ENCODE measurements around the gene MTHFD1L. TPM values are rescaled to one million over a fixed set of nuclear protein-coding genes. Genes with fewer than 3 reads are reported as not detected.

The MTHFD1L gene
- total and polyA plus RNA-seq, 2 of the 4 experiments (the other 2 are of a cell fraction): 43.5 to 53.2 TPM

DNA sequence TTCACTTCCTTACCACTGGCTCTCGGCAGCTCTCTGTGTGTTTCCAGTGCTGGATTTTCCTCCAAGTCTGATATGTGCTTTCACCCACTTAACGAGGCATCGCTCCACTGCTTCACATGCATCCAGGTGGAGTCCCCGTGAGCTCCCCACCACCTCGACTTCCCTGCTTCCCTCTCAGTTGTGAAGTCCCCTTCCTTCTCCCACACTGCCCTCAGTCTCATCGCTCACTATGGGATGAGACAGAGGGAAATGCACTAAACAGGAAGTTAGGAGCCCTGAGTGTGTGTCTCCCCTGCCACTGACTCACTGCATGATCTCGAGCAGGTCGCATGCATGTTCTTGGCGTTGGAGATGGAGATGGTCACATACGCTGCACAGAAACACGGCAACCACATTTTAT is 84.0 kb downstream of the MTHFD1L start:
- POLR2A ChIA-PET (ENCODE audit: unreplicated experiment): no interaction called here
- H3K4me1 ChIP-seq (ENCODE audit: control insufficient read depth, insufficient read depth, low read length): peaks cover 2% of the 10 kb centered on the region
- ATAC-seq (ENCODE audit: low read depth): no peak

More for the DNA sequence above, 84.0 kb downstream of the MTHFD1L start:
- H3K9me1 ChIP-seq (ENCODE audit: insufficient read depth, low read length): 0 out of 2 replicates have a peak, but pooled peaks cover 6% of the 10 kb centered on the region
- no peak overlapping the region for H3K56ac ChIP-seq (ENCODE audit: extremely low read depth, insufficient read depth, low read length)
- CTCF ChIA-PET: no interaction called here
- 85% methylated on average over 3 of the region's 11 CpGs; no CpG with 5 or more reads in 1 of the 2 experiments for WGBS, 2 experiments (ENCODE audit: extremely low coverage in 2 of 2, insufficient read length in 1 of 2)
- BruUV-seq (replicated peaks): no TSS peak
- H3K9ac ChIP-seq (ENCODE audit: low read depth, low read length): no peak overlapping the region
- no peak overlapping the region for H2BK15ac ChIP-seq (ENCODE audit: low read depth, low read length)
- in situ Hi-C loops (cut with MboI; ENCODE audit: low sequenced_read_pairs) (no loop called here), intact Hi-C loops (cut with micrococcal nuclease) (no loop called here), dilution Hi-C loops (cut with HindIII; ENCODE audit: low sequenced_read_pairs, unreplicated experiment) (no loop called here)
- H3K14ac ChIP-seq (replicated peaks; ENCODE audit: low read depth, low read length): no peak overlapping the region
- peaks cover 60% of the 10 kb centered on the region for H3K36me3 ChIP-seq (ENCODE audit: control insufficient read depth, insufficient read depth, low read length)
- DNase-seq: peak; percentile 36
- H3K4ac ChIP-seq (ENCODE audit: low read depth, low read length): no peak overlapping the region; the same call in 1 of the 2 replicates
- TF ChIP-seq CHD1 (IDR thresholded peaks at IDR 0.05; ENCODE audit: low read depth, low read length): no peak
- no peak for TF ChIP-seq SMC3 (IDR thresholded peaks at IDR 0.05; ENCODE audit: low read depth, low read length)
- no peak for TF ChIP-seq RCOR1 (IDR thresholded peaks at IDR 0.05; ENCODE audit: insufficient replicate concordance, low read length)
- TF ChIP-seq, protein P1, sequence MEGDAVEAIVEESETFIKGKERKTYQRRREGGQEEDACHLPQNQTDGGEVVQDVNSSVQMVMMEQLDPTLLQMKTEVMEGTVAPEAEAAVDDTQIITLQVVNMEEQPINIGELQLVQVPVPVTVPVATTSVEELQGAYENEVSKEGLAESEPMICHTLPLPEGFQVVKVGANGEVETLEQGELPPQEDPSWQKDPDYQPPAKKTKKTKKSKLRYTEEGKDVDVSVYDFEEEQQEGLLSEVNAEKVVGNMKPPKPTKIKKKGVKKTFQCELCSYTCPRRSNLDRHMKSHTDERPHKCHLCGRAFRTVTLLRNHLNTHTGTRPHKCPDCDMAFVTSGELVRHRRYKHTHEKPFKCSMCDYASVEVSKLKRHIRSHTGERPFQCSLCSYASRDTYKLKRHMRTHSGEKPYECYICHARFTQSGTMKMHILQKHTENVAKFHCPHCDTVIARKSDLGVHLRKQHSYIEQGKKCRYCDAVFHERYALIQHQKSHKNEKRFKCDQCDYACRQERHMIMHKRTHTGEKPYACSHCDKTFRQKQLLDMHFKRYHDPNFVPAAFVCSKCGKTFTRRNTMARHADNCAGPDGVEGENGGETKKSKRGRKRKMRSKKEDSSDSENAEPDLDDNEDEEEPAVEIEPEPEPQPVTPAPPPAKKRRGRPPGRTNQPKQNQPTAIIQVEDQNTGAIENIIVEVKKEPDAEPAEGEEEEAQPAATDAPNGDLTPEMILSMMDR (conservative IDR thresholded peaks at IDR 0.05; ENCODE audit: low read depth, low read length): no peak
- no peak for TF ChIP-seq RFX5 (IDR thresholded peaks at IDR 0.05; ENCODE audit: low read depth, low read length)
- TF ChIP-seq, protein P2, sequence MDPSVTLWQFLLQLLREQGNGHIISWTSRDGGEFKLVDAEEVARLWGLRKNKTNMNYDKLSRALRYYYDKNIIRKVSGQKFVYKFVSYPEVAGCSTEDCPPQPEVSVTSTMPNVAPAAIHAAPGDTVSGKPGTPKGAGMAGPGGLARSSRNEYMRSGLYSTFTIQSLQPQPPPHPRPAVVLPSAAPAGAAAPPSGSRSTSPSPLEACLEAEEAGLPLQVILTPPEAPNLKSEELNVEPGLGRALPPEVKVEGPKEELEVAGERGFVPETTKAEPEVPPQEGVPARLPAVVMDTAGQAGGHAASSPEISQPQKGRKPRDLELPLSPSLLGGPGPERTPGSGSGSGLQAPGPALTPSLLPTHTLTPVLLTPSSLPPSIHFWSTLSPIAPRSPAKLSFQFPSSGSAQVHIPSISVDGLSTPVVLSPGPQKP (IDR thresholded peaks at IDR 0.05; ENCODE audit: borderline replicate concordance, low read depth, low read length): no peak
- TF ChIP-seq MXI1 (IDR thresholded peaks at IDR 0.05; ENCODE audit: borderline replicate concordance, low read depth, low read length): no peak
- TF ChIP-seq RAD21 (IDR thresholded peaks at IDR 0.05; ENCODE audit: low read length): no peak
- TF ChIP-seq NFE2L2 (IDR thresholded peaks at IDR 0.05; ENCODE audit: low read depth, low read length): no peak
- no peak for TF ChIP-seq MAFK (IDR thresholded peaks at IDR 0.05; ENCODE audit: low read depth, low read length)
- TF ChIP-seq, protein P3, sequence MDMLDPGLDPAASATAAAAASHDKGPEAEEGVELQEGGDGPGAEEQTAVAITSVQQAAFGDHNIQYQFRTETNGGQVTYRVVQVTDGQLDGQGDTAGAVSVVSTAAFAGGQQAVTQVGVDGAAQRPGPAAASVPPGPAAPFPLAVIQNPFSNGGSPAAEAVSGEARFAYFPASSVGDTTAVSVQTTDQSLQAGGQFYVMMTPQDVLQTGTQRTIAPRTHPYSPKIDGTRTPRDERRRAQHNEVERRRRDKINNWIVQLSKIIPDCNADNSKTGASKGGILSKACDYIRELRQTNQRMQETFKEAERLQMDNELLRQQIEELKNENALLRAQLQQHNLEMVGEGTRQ (IDR thresholded peaks at IDR 0.05; ENCODE audit: low read depth, low read length): no peak
- no peak for TF ChIP-seq CEBPB (IDR thresholded peaks at IDR 0.05; ENCODE audit: low read depth, low read length)
- TF ChIP-seq MAZ (IDR thresholded peaks at IDR 0.05; ENCODE audit: borderline replicate concordance, low read depth, low read length): no peak
- TF ChIP-seq BHLHE40 (IDR thresholded peaks at IDR 0.05; ENCODE audit: low read depth, low read length): no peak
- no peak for TF ChIP-seq FOS (IDR thresholded peaks at IDR 0.05; ENCODE audit: low read depth, low read length)
- no peak for TF ChIP-seq POLR2A (IDR thresholded peaks at IDR 0.05; ENCODE audit: low read depth, low read length)
- H4K20me1 ChIP-seq (ENCODE audit: insufficient read depth, low read length): no peaks in the 10 kb centered on the region
- H4K5ac ChIP-seq (ENCODE audit: low read depth, low read length): no peak overlapping the region
- H2BK5ac ChIP-seq (ENCODE audit: low read depth, low read length, poor library complexity, severe bottlenecking): no peak overlapping the region
- no peak overlapping the region for H2AFZ ChIP-seq (replicated peaks; ENCODE audit: low read length, poor library complexity)
- no peaks in the 10 kb centered on the region for H3K27me3 ChIP-seq (ENCODE audit: control insufficient read depth, insufficient read depth, low read length)
- no peak overlapping the region for H2BK120ac ChIP-seq (ENCODE audit: low read depth, low read length)
- no peak overlapping the region for H3K4me3 ChIP-seq (ENCODE audit: insufficient read depth, low read depth, low read length)
- H3K23ac ChIP-seq (ENCODE audit: low read depth, low read length): no peak overlapping the region
- H3K4me2 ChIP-seq (ENCODE audit: low read depth, low read length): no peak overlapping the region
- no peak overlapping the region for H3K18ac ChIP-seq (ENCODE audit: low read depth, low read length)
- 0 out of 2 replicates have a peak overlapping the region, but pooled peaks have one; percentile 2 for H2AK5ac ChIP-seq (ENCODE audit: low read depth, low read length)
- no peaks in the 10 kb centered on the region for H3K9me3 ChIP-seq (ENCODE audit: control insufficient read depth, insufficient read depth, low read length)
- no peak overlapping the region for H4K8ac ChIP-seq (ENCODE audit: low read depth in 2 of 2, low read length in 2 of 2)
- no peak overlapping the region for H3K27ac ChIP-seq (ENCODE audit: insufficient read depth, low read length)
- H2BK20ac ChIP-seq (ENCODE audit: low read depth, low read length): no peak overlapping the region
- H3K79me1 ChIP-seq (ENCODE audit: low read depth in 1 of 2, low read length in 2 of 2): peaks cover 5 to 6% of the 10 kb centered on the region in 2 experiments; a peak in 2 of 4 replicates
- no peak overlapping the region for H4K91ac ChIP-seq (ENCODE audit: insufficient read depth, low read depth, low read length)
- H2AK9ac ChIP-seq (replicated peaks; ENCODE audit: low read depth, low read length, poor library complexity): no peak overlapping the region
